ENCODE data around the gene PISD.

The PISD gene

DNA sequence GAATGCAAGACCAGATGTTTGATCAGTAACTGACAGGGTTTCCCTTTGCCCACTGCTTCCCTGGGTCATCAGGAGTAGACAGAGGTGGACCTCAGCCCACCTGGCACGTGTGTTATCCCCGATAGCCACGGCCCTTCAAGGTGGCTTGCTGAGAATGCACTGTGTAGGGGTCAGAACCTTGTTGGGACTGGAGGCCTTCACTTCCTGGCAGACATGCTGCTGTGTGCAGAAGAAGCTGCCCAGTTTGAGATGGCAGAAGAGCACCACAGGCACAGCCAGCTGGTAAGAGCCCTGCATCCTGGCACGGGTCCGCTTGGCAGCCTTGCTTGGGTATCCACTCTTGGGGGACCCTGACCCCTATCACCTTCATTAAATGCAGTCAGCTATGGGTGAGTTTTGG lies 83.8 kb downstream of the PISD start:
- Histone ChIP-seq H3K27me3 (ENCODE audit: insufficient read depth, low read length) (no peaks in the 10 kb centered on the region), H3K9me3 (ENCODE audit: low read length) (no peaks in the 10 kb centered on the region), H2AFZ (ENCODE audit: low read length) (no peak overlapping the region), H4K20me1 (ENCODE audit: insufficient read depth, low read length) (no peaks in the 10 kb centered on the region), H3K4me3 (ENCODE audit: low read depth, low read length, poor library complexity, severe bottlenecking) (no peak overlapping the region), H3F3A (ENCODE audit: insufficient read depth, low read length) (no peaks in the 10 kb centered on the region), H3K36me3 (ENCODE audit: insufficient read depth, low read length) (peaks cover 75% of the 10 kb centered on the region), H3K79me2 (ENCODE audit: insufficient read depth, low read length) (no peaks in the 10 kb centered on the region), H3K9me2 (ENCODE audit: low read depth, low read length) (no peaks in the 10 kb centered on the region), H3K27ac (ENCODE audit: low read depth, low read length, poor library complexity, severe bottlenecking) (no peak overlapping the region), H3K4me1 (ENCODE audit: insufficient read depth, low read length, severe bottlenecking) (no peaks in the 10 kb centered on the region), H3K4me2 (ENCODE audit: low read length) (no peak overlapping the region), H3K9ac (ENCODE audit: low read length) (no peak overlapping the region)
- TF ChIP-seq, protein P1, sequence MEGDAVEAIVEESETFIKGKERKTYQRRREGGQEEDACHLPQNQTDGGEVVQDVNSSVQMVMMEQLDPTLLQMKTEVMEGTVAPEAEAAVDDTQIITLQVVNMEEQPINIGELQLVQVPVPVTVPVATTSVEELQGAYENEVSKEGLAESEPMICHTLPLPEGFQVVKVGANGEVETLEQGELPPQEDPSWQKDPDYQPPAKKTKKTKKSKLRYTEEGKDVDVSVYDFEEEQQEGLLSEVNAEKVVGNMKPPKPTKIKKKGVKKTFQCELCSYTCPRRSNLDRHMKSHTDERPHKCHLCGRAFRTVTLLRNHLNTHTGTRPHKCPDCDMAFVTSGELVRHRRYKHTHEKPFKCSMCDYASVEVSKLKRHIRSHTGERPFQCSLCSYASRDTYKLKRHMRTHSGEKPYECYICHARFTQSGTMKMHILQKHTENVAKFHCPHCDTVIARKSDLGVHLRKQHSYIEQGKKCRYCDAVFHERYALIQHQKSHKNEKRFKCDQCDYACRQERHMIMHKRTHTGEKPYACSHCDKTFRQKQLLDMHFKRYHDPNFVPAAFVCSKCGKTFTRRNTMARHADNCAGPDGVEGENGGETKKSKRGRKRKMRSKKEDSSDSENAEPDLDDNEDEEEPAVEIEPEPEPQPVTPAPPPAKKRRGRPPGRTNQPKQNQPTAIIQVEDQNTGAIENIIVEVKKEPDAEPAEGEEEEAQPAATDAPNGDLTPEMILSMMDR (IDR thresholded peaks at IDR 0.05; ENCODE audit: low read length): no peak

DNA sequence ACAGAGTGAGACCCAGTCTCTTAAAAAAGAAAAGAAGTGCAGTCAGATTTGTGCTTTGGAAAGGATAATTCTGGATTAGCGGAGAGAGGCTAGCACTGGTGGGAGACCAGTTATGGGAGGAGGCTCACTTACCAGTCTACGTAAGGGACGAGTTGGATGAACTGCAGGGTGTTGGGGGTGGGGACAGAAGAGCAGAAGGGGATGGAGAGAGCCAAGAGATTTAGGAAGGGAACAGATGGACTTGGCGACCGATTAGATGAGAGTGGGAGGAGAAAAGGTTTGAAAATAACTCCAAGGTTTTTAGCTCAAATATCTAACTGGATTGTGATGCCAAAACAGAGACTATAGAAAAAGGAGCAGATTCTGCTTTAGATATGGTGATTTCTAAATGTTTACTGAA lies 84.3 kb downstream of the PISD start:
- H3K4me3 ChIP-seq (ENCODE audit: low read depth, low read length, poor library complexity, severe bottlenecking): no peak overlapping the region
- H3K9me2 ChIP-seq (ENCODE audit: low read depth, low read length): no peaks in the 10 kb centered on the region
- H3K27me3 ChIP-seq (ENCODE audit: insufficient read depth, low read length): no peaks in the 10 kb centered on the region
- no peaks in the 10 kb centered on the region for H4K20me1 ChIP-seq (ENCODE audit: insufficient read depth, low read length)
- H3K79me2 ChIP-seq (ENCODE audit: insufficient read depth, low read length): no peaks in the 10 kb centered on the region
- no peak overlapping the region for H3K27ac ChIP-seq (ENCODE audit: low read depth, low read length, poor library complexity, severe bottlenecking)
- TF ChIP-seq EZH2 (IDR thresholded peaks at IDR 0.05; ENCODE audit: borderline replicate concordance, low read length): no peak
- TF ChIP-seq, protein P1 (IDR thresholded peaks at IDR 0.05; ENCODE audit: low read length): no peak
- no peak overlapping the region for H2AFZ ChIP-seq (ENCODE audit: low read length)
- H3K36me3 ChIP-seq (ENCODE audit: insufficient read depth, low read length): peaks cover 79% of the 10 kb centered on the region
- H3K4me1 ChIP-seq (ENCODE audit: insufficient read depth, low read length, severe bottlenecking): no peaks in the 10 kb centered on the region
- H3K9ac ChIP-seq (ENCODE audit: low read length): no peak overlapping the region
- no peaks in the 10 kb centered on the region for H3F3A ChIP-seq (ENCODE audit: insufficient read depth, low read length)
- H3K9me3 ChIP-seq (ENCODE audit: low read length): no peaks in the 10 kb centered on the region
- no peak overlapping the region for H3K4me2 ChIP-seq (ENCODE audit: low read length)

DNA sequence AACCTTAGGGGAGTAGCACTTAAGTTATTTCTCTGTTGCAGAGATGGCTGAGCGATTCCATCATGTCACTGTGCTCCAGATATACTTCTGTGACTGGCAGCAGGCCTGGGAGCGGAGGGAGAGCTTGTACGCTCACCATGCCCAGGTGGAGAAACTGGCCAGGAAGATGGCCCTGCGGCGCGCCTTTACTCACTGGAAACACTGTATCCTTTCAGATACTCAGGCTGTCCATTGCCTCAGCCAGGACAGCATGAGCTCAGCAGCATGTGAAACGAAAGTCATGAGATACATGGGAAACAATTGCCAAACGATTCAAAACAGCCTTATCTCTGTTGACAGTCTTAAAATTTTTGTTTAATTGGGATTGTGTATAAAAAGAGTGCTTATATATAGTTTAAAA lies 86.8 kb downstream of the PISD start:
- Histone ChIP-seq H3K4me3 (ENCODE audit: low read depth, low read length, poor library complexity, severe bottlenecking) (no peak overlapping the region), H2AFZ (ENCODE audit: low read length) (no peak overlapping the region), H3F3A (ENCODE audit: insufficient read depth, low read length) (no peaks in the 10 kb centered on the region), H3K79me2 (ENCODE audit: insufficient read depth, low read length) (no peaks in the 10 kb centered on the region), H3K9me2 (ENCODE audit: low read depth, low read length) (no peaks in the 10 kb centered on the region), H3K4me2 (ENCODE audit: low read length) (no peak overlapping the region), H3K27me3 (ENCODE audit: insufficient read depth, low read length) (no peaks in the 10 kb centered on the region), H3K27ac (ENCODE audit: low read depth, low read length, poor library complexity, severe bottlenecking) (no peak overlapping the region), H3K36me3 (ENCODE audit: insufficient read depth, low read length) (peaks cover 75% of the 10 kb centered on the region), H3K4me1 (ENCODE audit: insufficient read depth, low read length, severe bottlenecking) (no peaks in the 10 kb centered on the region), H3K9me3 (ENCODE audit: low read length) (no peaks in the 10 kb centered on the region), H4K20me1 (ENCODE audit: insufficient read depth, low read length) (no peaks in the 10 kb centered on the region), H3K9ac (ENCODE audit: low read length) (no peak overlapping the region)
- TF ChIP-seq EZH2 (IDR thresholded peaks at IDR 0.05; ENCODE audit: borderline replicate concordance, low read length): no peak
- TF ChIP-seq, protein P1 (IDR thresholded peaks at IDR 0.05; ENCODE audit: low read length): no peak
